Prostate gland (tissue), 2 donors: ENCODE data around the gene PLXNB1. TPM values are rescaled to one million over a fixed set of nuclear protein-coding genes. Genes with fewer than 3 reads are reported as not detected.
"Not testable (repeated sequence)": the region's sequence is repeated elsewhere in the genome, so short reads cannot be mapped to it uniquely, and the experiment has no call there.

Experiments
- DNase-seq: peaks from one replicate; pipeline ENCODE4 v3.0.0-alpha.2; 2019; ENCODE audit warnings: low spot score
- H3K27ac ChIP-seq, 2 donors: fragments of 200-600 bp; sonication (generic); 2 replicates each; pipeline ENCODE4 v1.5.1; 2017 to 2019
- H3K27me3 ChIP-seq: fragments of 200-600 bp; sonication (generic); replicated peaks from 2 replicates; pipeline ENCODE4 v1.5.1; 2019; ENCODE audit not compliant: insufficient read depth
- H3K36me3 ChIP-seq, 2 donors: fragments of 200-600 bp; sonication (generic); 1 replicate in 1 of 2; 2 replicates in 1 of 2; pipeline versions ENCODE4 v1.5.1 to v1.8.1; 2017 to 2019
- H3K4me1 ChIP-seq: fragments of 200-600 bp; sonication (generic); replicated peaks from 2 replicates; pipeline ENCODE4 v1.5.1; 2019
- H3K4me3 ChIP-seq, 2 donors: fragments of 200-600 bp; sonication (generic); 2 replicates each; pipeline ENCODE4 v1.5.1; 2017 to 2019
- H3K9me3 ChIP-seq: fragments of 200-600 bp; sonication (generic); 2 replicates; pipeline ENCODE4 v1.5.1; 2017
- POLR2A ChIP-seq: fragments of 450-650 bp; IDR thresholded peaks from one replicate; pipeline ENCODE4 v1.6.1; 2016; ENCODE audit warnings: antibody characterized with exemption, mild to moderate bottlenecking
- POLR2AphosphoS5 ChIP-seq: sonication (generic); formaldehyde crosslinking; IDR thresholded peaks from one replicate; pipeline ENCODE4 v1.6.1; 2017; ENCODE audit warnings: antibody characterized with exemption
- WGBS: methylation state at CpG from one replicate; pipeline ENCODE4 v1.1.5; 2018; 5-methylcytosine and 5-hydroxymethylcytosine counted together
- intact Hi-C: fragments of 100-400 bp; cut with DNase I; formaldehyde crosslinking; loops from one replicate; pipeline ENCODE4 v1.14.2; 2022
- total RNA-seq, 2 donors: library from RNA; depleted of rRNA; stranded (reverse); fragments of >200 nt; gene quantifications; one replicate each; pipeline ENCODE4 v1.1.0, GENCODE V29; 2016
- TF ChIP-seq, protein P1 (sequence below), 4 experiments: fragments of 200-600 bp in 2 of 4; fragments of 450-650 bp in 2 of 4; sonication (generic) in 2 of 4; IDR thresholded peaks; 1 replicate in 3 of 4; 2 replicates in 1 of 4; pipeline ENCODE4 v1.5.1; 2016 to 2019; ENCODE audit warnings: antibody characterized with exemption in 4 of 4, mild to moderate bottlenecking in 2 of 4, moderate library complexity in 2 of 4

The PLXNB1 gene
- total RNA-seq, 2 donors from 2014 or later: 115 to 182 TPM

DNA sequence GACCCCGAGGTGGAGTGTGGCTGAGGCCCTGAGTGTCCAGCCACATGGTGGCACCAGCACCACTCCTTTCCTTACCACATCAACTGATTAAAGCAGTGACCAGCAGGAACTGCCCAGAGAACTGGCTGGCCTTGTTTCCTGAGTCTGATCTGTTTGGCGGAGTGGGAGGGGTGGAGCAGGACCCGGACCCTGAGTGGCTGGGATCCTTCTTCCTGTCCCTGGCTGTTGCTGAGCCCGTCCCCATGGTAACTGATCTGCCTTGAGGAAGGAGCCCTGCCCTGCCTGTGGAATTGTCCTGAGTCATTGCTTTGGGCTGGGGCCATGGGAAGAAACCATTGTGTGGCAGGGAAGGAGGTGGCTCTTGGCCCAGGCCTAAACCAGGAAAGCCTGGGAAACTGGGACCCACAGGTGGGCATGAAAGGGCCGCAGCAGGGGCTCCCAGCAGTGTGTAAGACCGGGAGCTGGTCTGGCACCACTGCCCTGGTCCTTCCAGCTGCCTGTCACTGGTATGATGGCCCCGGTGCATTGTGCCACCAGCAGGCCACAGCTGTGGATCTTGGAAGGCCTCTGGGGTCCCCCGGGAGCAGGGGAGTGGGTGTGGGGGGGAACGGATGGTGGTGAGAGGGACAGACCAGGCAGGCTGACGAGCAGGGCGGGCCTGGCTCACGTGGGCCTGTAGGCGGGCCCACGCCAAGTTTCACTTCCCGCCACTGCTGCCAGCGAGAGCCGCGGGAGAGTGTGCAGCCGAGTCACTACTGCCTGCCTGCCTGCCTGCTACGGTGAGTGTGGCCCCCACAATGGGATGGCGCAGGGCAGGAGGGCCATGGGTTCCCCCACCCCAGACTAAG lies 35.9 kb upstream of the PLXNB1 start:
- intact Hi-C loops: loop anchor here (1.0 to 5.0 kb wide), 3 partner anchors 41 to 132 kb away; partner anchors contain the start of gene COL7A1
- Histone ChIP-seq H3K27me3 (no peaks in the 10 kb centered on the region), H3K4me1 (peaks cover 43% of the 10 kb centered on the region), H3K9me3 (no peaks in the 10 kb centered on the region), H3K27ac (peak overlapping the region; percentile 99 to 100), H3K4me3 (peak overlapping the region; percentile 35 to 50), H3K36me3 (peaks cover 0 to 7% of the 10 kb centered on the region in 2 donors)
- WGBS: 1% methylated on average over 21 of the region's 21 CpGs
- TF ChIP-seq, protein P1, sequence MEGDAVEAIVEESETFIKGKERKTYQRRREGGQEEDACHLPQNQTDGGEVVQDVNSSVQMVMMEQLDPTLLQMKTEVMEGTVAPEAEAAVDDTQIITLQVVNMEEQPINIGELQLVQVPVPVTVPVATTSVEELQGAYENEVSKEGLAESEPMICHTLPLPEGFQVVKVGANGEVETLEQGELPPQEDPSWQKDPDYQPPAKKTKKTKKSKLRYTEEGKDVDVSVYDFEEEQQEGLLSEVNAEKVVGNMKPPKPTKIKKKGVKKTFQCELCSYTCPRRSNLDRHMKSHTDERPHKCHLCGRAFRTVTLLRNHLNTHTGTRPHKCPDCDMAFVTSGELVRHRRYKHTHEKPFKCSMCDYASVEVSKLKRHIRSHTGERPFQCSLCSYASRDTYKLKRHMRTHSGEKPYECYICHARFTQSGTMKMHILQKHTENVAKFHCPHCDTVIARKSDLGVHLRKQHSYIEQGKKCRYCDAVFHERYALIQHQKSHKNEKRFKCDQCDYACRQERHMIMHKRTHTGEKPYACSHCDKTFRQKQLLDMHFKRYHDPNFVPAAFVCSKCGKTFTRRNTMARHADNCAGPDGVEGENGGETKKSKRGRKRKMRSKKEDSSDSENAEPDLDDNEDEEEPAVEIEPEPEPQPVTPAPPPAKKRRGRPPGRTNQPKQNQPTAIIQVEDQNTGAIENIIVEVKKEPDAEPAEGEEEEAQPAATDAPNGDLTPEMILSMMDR (IDR thresholded peaks at IDR 0.05): peak; percentile 65 to 97 (median 96)
- TF ChIP-seq POLR2A: peak; percentile 91
- TF ChIP-seq POLR2AphosphoS5: peak; percentile 96
- peak; percentile 100 for DNase-seq

DNA sequence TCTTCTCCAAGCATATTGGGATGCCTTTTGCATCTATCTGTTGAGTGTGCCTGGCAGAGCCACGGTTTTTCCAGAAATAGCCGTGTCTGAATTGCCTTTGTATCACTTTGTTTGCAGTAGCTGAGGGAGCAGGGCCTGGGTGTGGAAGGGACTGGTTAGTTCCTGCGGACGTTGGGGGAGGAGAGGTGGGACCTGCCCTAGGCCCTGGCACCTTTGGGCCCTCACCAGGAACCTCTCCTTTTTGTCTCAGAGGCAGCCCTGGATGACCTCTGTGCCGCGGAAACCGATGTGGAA lies 35.3 kb upstream of the PLXNB1 start:
- no peaks in the 10 kb centered on the region for H3K9me3 ChIP-seq
- peaks cover 0 to 7% of the 10 kb centered on the region in 2 donors for H3K36me3 ChIP-seq
- 11% methylated on average over 7 of the region's 7 CpGs for WGBS
- no peak for DNase-seq
- TF ChIP-seq POLR2AphosphoS5: no peak
- TF ChIP-seq POLR2A: no peak
- TF ChIP-seq, protein P1 (IDR thresholded peaks at IDR 0.05): no peak
- intact Hi-C loops: loop anchor here (1.0 to 5.0 kb wide), 3 partner anchors 42 to 132 kb away; partner anchors contain the start of gene COL7A1
- H3K4me3 ChIP-seq: no peak overlapping the region
- no peaks in the 10 kb centered on the region for H3K27me3 ChIP-seq
- peak overlapping the region; percentile 99 to 100 for H3K27ac ChIP-seq
- peaks cover 40% of the 10 kb centered on the region for H3K4me1 ChIP-seq

DNA sequence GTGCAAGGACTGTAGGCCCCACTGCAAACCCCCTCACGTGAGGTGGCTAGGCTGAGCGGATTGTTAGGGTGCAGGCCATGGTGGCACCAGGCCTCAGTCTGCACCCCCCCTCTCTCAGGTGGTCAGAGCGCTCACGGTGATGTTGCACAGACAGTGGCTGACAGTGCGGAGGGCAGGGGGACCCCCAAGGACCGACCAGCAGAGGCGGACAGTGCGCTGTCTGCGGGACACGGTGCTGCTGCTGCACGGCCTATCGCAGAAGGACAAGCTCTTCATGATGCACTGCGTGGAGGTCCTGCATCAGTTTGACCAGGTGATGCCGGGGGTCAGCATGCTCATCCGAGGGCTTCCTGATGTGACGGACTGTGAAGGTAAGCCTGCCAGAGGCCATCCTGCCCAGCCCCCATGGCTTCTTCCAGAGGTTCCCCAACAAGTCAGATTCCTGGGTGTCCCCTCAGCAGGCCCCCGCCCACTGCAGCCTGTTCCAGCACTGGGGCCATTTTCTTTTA lies 34.9 kb upstream of the PLXNB1 start:
- intact Hi-C loops: loop anchor here (1.0 to 5.0 kb wide), 3 partner anchors 42 to 133 kb away; partner anchors contain the start of gene COL7A1
- peak; percentile 25 for DNase-seq
- peaks cover 39% of the 10 kb centered on the region for H3K4me1 ChIP-seq

DNA sequence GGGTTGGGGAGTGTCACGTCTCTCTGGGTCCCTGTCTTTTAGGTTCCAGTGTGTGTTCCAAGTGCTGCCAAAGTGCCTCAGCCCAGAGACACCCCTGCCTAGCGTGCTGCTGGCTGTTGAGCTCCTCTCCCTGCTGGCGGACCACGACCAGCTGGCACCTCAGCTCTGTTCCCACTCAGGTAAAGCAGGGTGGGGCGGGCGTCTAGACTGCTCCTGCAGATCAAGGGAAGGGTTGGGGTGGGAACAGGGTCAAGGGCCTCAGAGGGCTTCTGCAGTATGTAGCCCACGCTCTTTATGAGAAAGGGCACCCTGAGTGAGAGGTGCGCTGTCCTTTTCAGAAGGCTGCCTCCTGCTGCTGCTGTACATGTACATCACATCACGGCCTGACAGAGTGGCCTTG lies 33.8 kb upstream of the PLXNB1 start:
- Histone ChIP-seq H3K9me3 (no peaks in the 10 kb centered on the region), H3K27me3 (no peaks in the 10 kb centered on the region), H3K4me3 (no peak overlapping the region), H3K27ac (peak overlapping the region; percentile 36 to 99), H3K4me1 (peaks cover 30% of the 10 kb centered on the region), H3K36me3 (peaks cover 0 to 2% of the 10 kb centered on the region in 2 donors)
- intact Hi-C loops: loop anchor here (2.0 kb wide), 1 partner anchor 43 kb away; no protein-coding TSS in a partner anchor
- TF ChIP-seq, protein P1 (IDR thresholded peaks at IDR 0.05): no peak
- DNase-seq: no peak
- WGBS: 74% methylated on average over 9 of the region's 9 CpGs

More for the DNA sequence above, 34.9 kb upstream of the PLXNB1 start:
- WGBS: 92% methylated on average over 17 of the region's 17 CpGs
- H3K27ac ChIP-seq: peak overlapping the region; percentile 99 to 100
- no peaks in the 10 kb centered on the region for H3K9me3 ChIP-seq
- H3K27me3 ChIP-seq: no peaks in the 10 kb centered on the region
- no peak overlapping the region for H3K4me3 ChIP-seq
- TF ChIP-seq POLR2AphosphoS5: no peak
- H3K36me3 ChIP-seq: peaks cover 0 to 7% of the 10 kb centered on the region in 2 donors

DNA sequence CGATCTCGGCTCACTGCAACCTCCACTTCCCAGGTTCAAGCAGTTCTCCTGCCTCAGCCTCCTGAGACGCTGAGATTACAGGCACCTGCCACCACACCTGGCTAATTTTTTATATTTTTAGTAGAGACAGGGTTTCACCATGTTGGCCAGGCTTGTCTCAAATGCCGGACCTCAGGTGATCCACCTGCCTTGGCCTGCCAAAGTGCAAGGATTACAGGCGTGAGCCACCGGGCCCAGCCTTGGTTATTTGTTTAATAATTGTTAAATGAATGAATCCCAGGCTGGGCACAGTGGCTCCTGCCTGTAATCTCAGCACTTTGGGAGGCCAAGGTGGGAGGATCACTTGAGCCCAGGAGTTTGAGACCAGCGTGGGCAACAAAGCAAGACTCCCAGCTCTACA lies 31.9 kb upstream of the PLXNB1 start:
- DNase-seq, H3K27me3 ChIP-seq, H3K4me3 ChIP-seq, H3K9me3 ChIP-seq, intact Hi-C loops, H3K27ac ChIP-seq, H3K36me3 ChIP-seq: not testable (repeated sequence)
- peaks cover 10% of the 10 kb centered on the region for H3K4me1 ChIP-seq
- WGBS: 79% methylated on average over 7 of the region's 7 CpGs
